Measurements from ENCODE around the gene CLEC2D. TPM values are rescaled to one million over a fixed set of nuclear protein-coding genes. Genes with fewer than 3 reads are reported as not detected.

CLEC2D gene
- total and polyA plus RNA-seq, 12 donors = 0.75 to 12.4 (median 3.3) TPM

GRCh38 chr12:9742661-9743060 is 73.1 kb downstream of the CLEC2D start:
- Histone ChIP-seq H3K4me1 (replicated peaks in 1 of 2) (no peaks in the 10 kb centered on the region), H3K27ac (no peak overlapping the region), H3K9me3 (replicated peaks in 1 of 3) (no peaks in the 10 kb centered on the region), H3K27me3 (peaks cover 4% of the 10 kb centered on the region), H3K4me3 (no peak overlapping the region), H3K36me3 (replicated peaks in 1 of 2) (no peaks in the 10 kb centered on the region)
- WGBS, 4 donors = 55 to 68% (median 61%) methylated on average over 5 of the region's 5 CpGs
- no peak for DNase-seq
- intact Hi-C loops (cut with DNase I) = loop anchor here in 1 of 2 donors (10.0 kb wide), 1 partner anchor 392 kb away; the partner anchor contains the start of gene CLEC7A
- no peak for TF ChIP-seq POLR2A (IDR thresholded peaks at IDR 0.05)
- TF ChIP-seq CTCF (IDR thresholded peaks at IDR 0.05) = no peak

- no peaks in the 10 kb centered on the region for H3K36me3 ChIP-seq (replicated peaks in 1 of 2)
- 59 to 72% (median 71%) methylated on average over 3 of the region's 3 CpGs for WGBS, 4 donors
Observed at GRCh38 chr12:9745199-9745598, 75.7 kb downstream of the CLEC2D start.

More at GRCh38 chr12:9745199-9745598, 75.7 kb downstream of the CLEC2D start:
- TF ChIP-seq CTCF (IDR thresholded peaks at IDR 0.05) = no peak
- Histone ChIP-seq H3K9me3 (replicated peaks in 1 of 3) (no peaks in the 10 kb centered on the region), H3K4me1 (replicated peaks in 1 of 2) (no peaks in the 10 kb centered on the region), H3K4me3 (no peak overlapping the region), H3K27me3 (peaks cover 4% of the 10 kb centered on the region), H3K27ac (no peak overlapping the region)
- intact Hi-C loops (cut with DNase I) = loop anchor here in 1 of 2 donors (5.0 to 10.0 kb wide), 2 partner anchors 182 to 390 kb away; partner anchors contain the start of gene CLEC7A
- no peak for DNase-seq

Small RNAs within 50 kb of the gene (small RNA-seq; reads per million reads assigned to genes)
- gene AC010186.4 (0 reads per million in 2 donors), gene RNU6-700P (0 reads per million in 2 donors)

Other genes starting within 250 kb of the CLEC2D start
- gene KLRB1, start 61.8 kb upstream of the CLEC2D start, total RNA-seq = 1 to 10 TPM in 2 of 9 donors, under 1 TPM in 6, not detected in 1; 0.18 to 1.7 (median 0.65) TPM
- gene KLRB1, start 61.8 kb upstream of the CLEC2D start, polyA plus RNA-seq = under 1 TPM; 0.13 to 0.48 (median 0.24) TPM
- 1 to 10 TPM in 4 of 9 donors, under 1 TPM in 1, not detected in 4; 0.38 to 1.9 (median 1.3) TPM for gene CLECL1, start 63.4 kb downstream of the CLEC2D start, total RNA-seq
- 1 to 10 TPM in 2 of 3 donors, under 1 TPM in 1; 0.56 to 1.5 (median 1.1) TPM for gene CLECL1, start 63.4 kb downstream of the CLEC2D start, polyA plus RNA-seq
- 1 to 10 TPM in 5 of 9 donors, under 1 TPM in 3, not detected in 1; 0.39 to 4.6 (median 1.9) TPM for gene CD69, start 91.2 kb downstream of the CLEC2D start, total RNA-seq
- 1 to 10 TPM in 1 of 3 donors, under 1 TPM in 2; 0.88 to 2.8 (median 0.97) TPM for gene CD69, start 91.2 kb downstream of the CLEC2D start, polyA plus RNA-seq
- gene KLRF1, start 157.8 kb downstream of the CLEC2D start, total RNA-seq = under 1 TPM in 4 of 9 donors, not detected in 5; 0.17 to 0.61 (median 0.41) TPM
- under 1 TPM in 1 of 3 donors, not detected in 2; 0.61 TPM for gene KLRF1, start 157.8 kb downstream of the CLEC2D start, polyA plus RNA-seq
- gene CLEC2B, start 199.6 kb downstream of the CLEC2D start, total RNA-seq = 10 to 100 TPM in 4 of 9 donors, 1 to 10 TPM in 5; 3.9 to 17.0 (median 8.8) TPM
- gene CLEC2B, start 199.6 kb downstream of the CLEC2D start, polyA plus RNA-seq = 10 to 100 TPM; 10.8 to 17.7 (median 11.2) TPM
- gene KLRF2, start 211.8 kb downstream of the CLEC2D start, total RNA-seq = not detected
- not detected for gene KLRF2, start 211.8 kb downstream of the CLEC2D start, polyA plus RNA-seq

Data from adrenal gland (tissue), 12 donors.